CD14-positive monocyte (primary cell): Measurements from ENCODE around the gene CLASP1. TPM values are rescaled to one million over a fixed set of nuclear protein-coding genes. Genes with fewer than 3 reads are reported as not detected.

Experiments
- DNase-seq, 3 donors: peaks; one replicate each; pipeline ENCODE4 v3.0.0-alpha.2; 2011 to 2022
- H2AFZ ChIP-seq: 2 replicates; pipeline ENCODE4 v1.6.0; 2012; ENCODE audit warnings: mild to moderate bottlenecking, low read depth, low read length, inconsistent platforms; ENCODE audit not compliant: insufficient read depth, poor library complexity, severe bottlenecking
- H3K27ac ChIP-seq, 2 donors: 1 replicate in 1 of 2; 2 replicates in 1 of 2; pipeline ENCODE4 v1.5.1; 2012 to 2013; ENCODE audit warnings: low read length in 2 of 2, control low read depth in 1 of 2, inconsistent platforms in 1 of 2, low read depth in 1 of 2, mild to moderate bottlenecking in 1 of 2
- H3K27me3 ChIP-seq, 2 donors: one replicate each; pipeline versions ENCODE4 v1.6.0 to v1.6.1; 2011 to 2013; ENCODE audit warnings: low read length in 2 of 2; ENCODE audit not compliant: control insufficient read depth in 2 of 2, insufficient read depth in 2 of 2
- H3K36me3 ChIP-seq, 2 donors: replicated peaks in 1 of 2; 1 replicate in 1 of 2; 2 replicates in 1 of 2; pipeline versions ENCODE4 v1.5.1 to v1.6.1; 2012 to 2013; ENCODE audit warnings: low read length in 2 of 2, control low read depth in 1 of 2, inconsistent platforms in 1 of 2, mild to moderate bottlenecking in 1 of 2; ENCODE audit not compliant: insufficient read depth in 2 of 2, control insufficient read depth in 1 of 2
- H3K4me1 ChIP-seq, 2 donors: 1 replicate in 1 of 2; 2 replicates in 1 of 2; pipeline versions ENCODE4 v1.5.1 to v1.6.1; 2012 to 2013; ENCODE audit warnings: low read length in 2 of 2, control low read depth in 1 of 2, inconsistent platforms in 1 of 2, mild to moderate bottlenecking in 1 of 2, moderate library complexity in 1 of 2; ENCODE audit not compliant: insufficient read depth in 2 of 2, control insufficient read depth in 1 of 2
- H3K4me2 ChIP-seq: replicated peaks from 2 replicates; pipeline ENCODE3; 2012; ENCODE audit warnings: low read length, moderate library complexity, mild to moderate bottlenecking; ENCODE audit not compliant: poor library complexity, severe bottlenecking; ENCODE audit errors: extremely low read depth
- H3K4me3 ChIP-seq, 3 experiments: fragments of 200-600 bp in 1 of 3; sonication (generic) in 1 of 3; replicated peaks in 1 of 3; 1 replicate in 2 of 3; 2 replicates in 1 of 3; pipeline ENCODE4 v1.5.1; 2011 to 2013; ENCODE audit warnings: low read length in 3 of 3, mild to moderate bottlenecking in 3 of 3, control low read depth in 2 of 3, low read depth in 2 of 3, inconsistent platforms in 1 of 3, moderate library complexity in 1 of 3
- H3K79me2 ChIP-seq: 2 replicates; pipeline ENCODE4 v1.6.0; 2012; ENCODE audit warnings: mild to moderate bottlenecking, control low read depth, inconsistent platforms, low read length, moderate library complexity; ENCODE audit not compliant: insufficient read depth
- H3K9ac ChIP-seq: 2 replicates; pipeline ENCODE4 v1.6.0; 2017; ENCODE audit warnings: low read length, mild to moderate bottlenecking; ENCODE audit not compliant: insufficient read depth, poor library complexity, severe bottlenecking
- H3K9me3 ChIP-seq, 2 donors: replicated peaks in 1 of 2; 1 replicate in 1 of 2; 2 replicates in 1 of 2; pipeline versions ENCODE4 v1.5.1 to v1.6.1; 2012 to 2013; ENCODE audit warnings: low read length in 2 of 2, control low read depth in 1 of 2; ENCODE audit not compliant: control insufficient read depth in 1 of 2, insufficient read depth in 1 of 2
- H4K20me1 ChIP-seq: 2 replicates; pipeline ENCODE4 v1.6.0; 2012; ENCODE audit warnings: mild to moderate bottlenecking, low read length, control low read depth, moderate library complexity; ENCODE audit not compliant: insufficient read depth
- H3K27ac Mint-ChIP-seq, 7 donors: one replicate each; pipeline ENCODE4 v1.8.0; 2020; ENCODE audit warnings: mild to moderate bottlenecking in 7 of 7, mixed read lengths in 7 of 7, moderate library complexity in 6 of 7, inconsistent platforms in 2 of 7
- H3K27me3 Mint-ChIP-seq, 3 donors: one replicate each; pipeline ENCODE4 v1.8.0; 2021 to 2022; ENCODE audit warnings: low read depth in 3 of 3, mild to moderate bottlenecking in 3 of 3, mixed read lengths in 3 of 3, moderate library complexity in 3 of 3, inconsistent platforms in 1 of 3
- H3K36me3 Mint-ChIP-seq, 2 donors: one replicate each; pipeline ENCODE4 v1.8.0; 2020; ENCODE audit warnings: mixed read lengths in 2 of 2, inconsistent platforms in 1 of 2, mild to moderate bottlenecking in 1 of 2
- H3K4me1 Mint-ChIP-seq: one replicate; pipeline ENCODE4 v1.8.0; 2020; ENCODE audit warnings: mild to moderate bottlenecking, mixed read lengths
- H3K4me3 Mint-ChIP-seq, 2 donors: one replicate each; pipeline ENCODE4 v1.8.0; 2020; ENCODE audit warnings: mild to moderate bottlenecking in 2 of 2, mixed read lengths in 2 of 2, moderate library complexity in 1 of 2
- H3K9me3 Mint-ChIP-seq, 7 donors: one replicate each; pipeline ENCODE4 v1.8.0; 2020 to 2022; ENCODE audit warnings: mixed read lengths in 7 of 7, mild to moderate bottlenecking in 6 of 7, moderate library complexity in 6 of 7, inconsistent platforms in 2 of 7
- CTCF ChIP-seq: fragments of 200-600 bp; IDR thresholded peaks from one replicate; pipeline ENCODE4 v1.8.0; 2022; ENCODE audit warnings: antibody characterized with exemption, mild to moderate bottlenecking
- WGBS: methylation state at CpG from one replicate; pipeline ENCODE4 v1.1.5; 2013; ENCODE audit warnings: missing lambda C conversion rate; ENCODE audit not compliant: insufficient coverage; 5-methylcytosine and 5-hydroxymethylcytosine counted together
- intact Hi-C, 2 donors: fragments of 100-400 bp; cut with micrococcal nuclease; formaldehyde crosslinking; loops; one replicate each; pipeline versions ENCODE4 v1.15.0 to v1.15.1; 2023
- polyA plus RNA-seq, 3 donors: library from polyadenylated mRNA; depleted of rRNA in 1 of 3; unstranded in 2 of 3; stranded (reverse) in 1 of 3; fragments of 300-500 nt in 2 of 3; fragments of >200 nt in 1 of 3; fragmentation: Illumina TruSeq in 2 of 3; gene quantifications; 1 replicate in 2 of 3; 2 replicates in 1 of 3; pipeline ENCODE4 v1.2.3, GENCODE V29; 2012 to 2021

CLASP1 gene
- polyA plus RNA-seq, 3 donors: 4.8 to 8.1 (median 7.6) TPM

- WGBS: no CpG with 5 or more reads among the region's 1 CpG
- no peak overlapping the region for H2AFZ ChIP-seq
- Mint-ChIP-seq H3K4me1 (peaks cover 15% of the 10 kb centered on the region), H3K36me3 (peaks cover 10 to 19% of the 10 kb centered on the region in 2 donors), H3K9me3 (no peaks in the 10 kb centered on the region), H3K27ac (no peak overlapping the region), H3K4me3 (no peak overlapping the region), H3K27me3 (no peaks in the 10 kb centered on the region)
- H3K4me3 ChIP-seq: no peak overlapping the region
- no peak overlapping the region for H3K4me2 ChIP-seq
- no peak overlapping the region for H3K27ac ChIP-seq
- H3K27me3 ChIP-seq: no peaks in the 10 kb centered on the region
- no peaks in the 10 kb centered on the region for H3K79me2 ChIP-seq
- H3K9me3 ChIP-seq: no peaks in the 10 kb centered on the region
- H3K36me3 ChIP-seq: peaks cover 3 to 14% of the 10 kb centered on the region in 2 donors
- intact Hi-C loops: no loop called here
- no peak for TF ChIP-seq CTCF
- DNase-seq: no peak
- H4K20me1 ChIP-seq: peaks cover 4% of the 10 kb centered on the region
- no peak overlapping the region for H3K9ac ChIP-seq
- H3K4me1 ChIP-seq: peaks cover 0 to 2% of the 10 kb centered on the region in 2 donors
These were observed 160.0 kb downstream of the CLASP1 start for GRCh38 chr2:121489284-121489683.

DNA sequence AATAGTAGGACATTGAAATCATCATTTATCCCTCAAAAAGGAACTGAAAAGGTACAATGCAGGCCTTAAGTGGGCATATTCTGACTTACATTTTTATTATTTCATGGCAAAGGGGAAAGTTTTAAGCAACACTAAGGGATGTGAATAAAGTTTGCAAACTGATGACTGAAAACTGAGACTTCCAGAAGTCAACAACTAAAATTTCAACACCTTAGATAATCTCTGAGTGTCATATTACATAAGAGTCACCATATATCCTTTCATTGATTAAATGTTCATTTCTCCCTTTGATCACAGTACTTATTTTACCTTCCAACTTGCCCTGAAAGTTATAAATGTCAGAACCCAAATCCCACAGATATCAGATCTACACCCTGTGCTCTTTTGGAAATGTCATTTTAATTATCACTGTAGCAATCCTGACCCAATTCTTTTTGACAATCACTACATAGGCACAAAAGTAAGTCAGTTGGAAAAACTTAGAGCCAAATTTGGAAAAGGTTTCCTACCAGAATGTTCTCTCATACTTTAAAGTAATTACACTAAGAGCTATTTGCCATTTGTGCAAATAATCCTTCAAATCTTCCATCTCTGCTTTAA is 163.0 kb downstream of the CLASP1 start:
- no peak overlapping the region for H3K9ac ChIP-seq
- H3K36me3 Mint-ChIP-seq: peaks cover 8 to 12% of the 10 kb centered on the region in 2 donors
- no peak overlapping the region for H3K4me3 ChIP-seq
- no peak overlapping the region for H3K27ac ChIP-seq
- H3K4me2 ChIP-seq: no peak overlapping the region
- no peaks in the 10 kb centered on the region for H3K9me3 ChIP-seq
- no peak overlapping the region for H2AFZ ChIP-seq
- H3K27me3 ChIP-seq: no peaks in the 10 kb centered on the region
- peaks cover 14% of the 10 kb centered on the region for H4K20me1 ChIP-seq
- intact Hi-C loops: no loop called here
- peaks cover 3 to 24% of the 10 kb centered on the region in 2 donors for H3K36me3 ChIP-seq
- H3K4me3 Mint-ChIP-seq: no peak overlapping the region
- H3K4me1 ChIP-seq: peaks cover 0 to 4% of the 10 kb centered on the region in 2 donors
- no peak for DNase-seq
- no peak overlapping the region for H3K27ac Mint-ChIP-seq
- no peaks in the 10 kb centered on the region for H3K27me3 Mint-ChIP-seq
- H3K4me1 Mint-ChIP-seq: peaks cover 13% of the 10 kb centered on the region
- H3K9me3 Mint-ChIP-seq: no peaks in the 10 kb centered on the region
- no peak for TF ChIP-seq CTCF
- H3K79me2 ChIP-seq: no peaks in the 10 kb centered on the region
